LNCaP clone FGC (cell line): ENCODE data around the gene TASL.

Source experiments
- DNase-seq: peaks from one replicate; pipeline ENCODE4 v3.0.0-alpha.2; 2011; ENCODE audit warnings: low read depth
- H3K4me3 ChIP-seq: 2 replicates; pipeline ENCODE4 v1.5.1; 2011; ENCODE audit warnings: mild to moderate bottlenecking, low read depth, low read length, control low read depth
- TF ChIP-seq, protein P1 (sequence below): IDR thresholded peaks from 2 replicates; pipeline ENCODE4 v1.5.1; 2012; ENCODE audit warnings: mild to moderate bottlenecking; ENCODE audit not compliant: control insufficient read depth, insufficient read depth; ENCODE audit errors: extremely low read depth

TASL gene, protein sequence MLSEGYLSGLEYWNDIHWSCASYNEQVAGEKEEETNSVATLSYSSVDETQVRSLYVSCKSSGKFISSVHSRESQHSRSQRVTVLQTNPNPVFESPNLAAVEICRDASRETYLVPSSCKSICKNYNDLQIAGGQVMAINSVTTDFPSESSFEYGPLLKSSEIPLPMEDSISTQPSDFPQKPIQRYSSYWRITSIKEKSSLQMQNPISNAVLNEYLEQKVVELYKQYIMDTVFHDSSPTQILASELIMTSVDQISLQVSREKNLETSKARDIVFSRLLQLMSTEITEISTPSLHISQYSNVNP

DNA sequence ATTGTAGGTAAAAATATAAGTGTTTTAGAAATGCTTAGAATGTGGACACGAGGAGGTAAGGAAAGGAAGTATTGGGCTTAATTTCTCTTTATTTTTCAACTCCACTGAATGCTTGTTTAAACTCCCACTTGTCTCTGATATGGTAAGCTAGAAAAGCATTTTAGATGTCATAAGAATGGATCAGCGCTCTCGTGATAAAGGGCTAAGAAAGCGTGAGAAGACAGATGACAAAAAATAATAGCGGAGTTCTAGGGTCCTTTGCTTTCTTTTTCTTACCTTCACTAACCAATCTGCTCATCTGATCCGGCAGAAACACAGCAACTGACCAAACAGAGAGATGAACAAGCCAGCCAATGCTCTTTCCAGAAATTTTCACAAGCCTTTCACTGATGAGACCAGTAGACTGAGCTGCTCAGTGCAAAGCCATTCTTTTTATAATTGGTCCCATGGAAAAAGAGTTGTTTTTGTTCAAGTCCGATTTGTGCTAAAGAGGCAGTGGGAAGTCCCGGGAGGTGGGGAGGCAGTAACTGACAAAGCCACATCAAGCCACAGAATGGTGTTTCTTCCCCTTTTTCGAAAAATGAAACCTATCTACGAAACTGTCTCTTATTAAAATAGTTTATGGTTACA lies at the start of gene TASL:
Gene TASL (minus strand): TSS at position 405 of the 630 bp plus-strand sequence. CDS start 17,411 bp downstream, outside the sequence.
- no peak within 1 kb of the TSS for H3K4me3 ChIP-seq
- no peak for DNase-seq
- TF ChIP-seq, protein P1, sequence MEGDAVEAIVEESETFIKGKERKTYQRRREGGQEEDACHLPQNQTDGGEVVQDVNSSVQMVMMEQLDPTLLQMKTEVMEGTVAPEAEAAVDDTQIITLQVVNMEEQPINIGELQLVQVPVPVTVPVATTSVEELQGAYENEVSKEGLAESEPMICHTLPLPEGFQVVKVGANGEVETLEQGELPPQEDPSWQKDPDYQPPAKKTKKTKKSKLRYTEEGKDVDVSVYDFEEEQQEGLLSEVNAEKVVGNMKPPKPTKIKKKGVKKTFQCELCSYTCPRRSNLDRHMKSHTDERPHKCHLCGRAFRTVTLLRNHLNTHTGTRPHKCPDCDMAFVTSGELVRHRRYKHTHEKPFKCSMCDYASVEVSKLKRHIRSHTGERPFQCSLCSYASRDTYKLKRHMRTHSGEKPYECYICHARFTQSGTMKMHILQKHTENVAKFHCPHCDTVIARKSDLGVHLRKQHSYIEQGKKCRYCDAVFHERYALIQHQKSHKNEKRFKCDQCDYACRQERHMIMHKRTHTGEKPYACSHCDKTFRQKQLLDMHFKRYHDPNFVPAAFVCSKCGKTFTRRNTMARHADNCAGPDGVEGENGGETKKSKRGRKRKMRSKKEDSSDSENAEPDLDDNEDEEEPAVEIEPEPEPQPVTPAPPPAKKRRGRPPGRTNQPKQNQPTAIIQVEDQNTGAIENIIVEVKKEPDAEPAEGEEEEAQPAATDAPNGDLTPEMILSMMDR: no peak

DNA sequence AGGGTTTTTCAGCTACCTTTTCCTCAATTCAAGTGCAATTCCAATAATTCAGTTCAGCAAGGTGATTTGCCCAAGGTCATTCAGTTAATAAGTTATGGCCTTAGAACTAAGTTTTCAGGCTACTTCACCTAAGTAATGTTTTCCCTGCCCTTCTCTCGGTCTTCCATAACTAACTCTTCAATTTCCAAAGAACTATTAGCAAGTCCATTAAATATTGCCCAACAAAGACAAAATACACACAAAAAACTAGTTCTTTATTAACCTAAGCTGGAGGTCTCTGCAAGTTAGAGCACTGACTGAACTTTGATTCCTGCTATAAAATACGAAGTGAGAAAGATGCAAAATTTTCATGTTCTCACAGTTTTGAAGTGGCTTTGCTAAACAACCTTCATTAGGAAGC lies 48.8 kb upstream of the TASL start:
- TF ChIP-seq, protein P1: no peak
- no peak overlapping the region for H3K4me3 ChIP-seq
- DNase-seq: no peak

DNA sequence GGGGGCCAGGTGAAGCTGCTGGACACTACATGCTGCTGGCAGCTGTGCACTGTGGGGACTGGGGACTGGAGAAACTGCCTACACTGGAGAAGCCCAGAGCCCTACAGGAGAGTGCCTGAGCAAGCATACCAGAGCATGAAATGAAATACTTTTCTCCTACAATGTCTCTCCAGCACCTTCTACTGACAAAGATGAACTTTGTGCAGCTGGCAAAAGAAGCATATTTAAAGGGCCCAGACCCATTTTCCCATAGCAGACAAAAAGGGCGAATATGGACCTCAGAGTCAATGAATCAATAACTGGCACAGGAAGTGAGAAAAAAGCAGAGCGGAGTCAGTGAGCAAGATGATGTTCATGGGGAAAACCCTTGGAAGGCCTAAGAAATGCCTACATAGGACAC lies 44.8 kb upstream of the TASL start:
- no peak for DNase-seq
- no peak overlapping the region for H3K4me3 ChIP-seq
- TF ChIP-seq, protein P1: no peak

DNA sequence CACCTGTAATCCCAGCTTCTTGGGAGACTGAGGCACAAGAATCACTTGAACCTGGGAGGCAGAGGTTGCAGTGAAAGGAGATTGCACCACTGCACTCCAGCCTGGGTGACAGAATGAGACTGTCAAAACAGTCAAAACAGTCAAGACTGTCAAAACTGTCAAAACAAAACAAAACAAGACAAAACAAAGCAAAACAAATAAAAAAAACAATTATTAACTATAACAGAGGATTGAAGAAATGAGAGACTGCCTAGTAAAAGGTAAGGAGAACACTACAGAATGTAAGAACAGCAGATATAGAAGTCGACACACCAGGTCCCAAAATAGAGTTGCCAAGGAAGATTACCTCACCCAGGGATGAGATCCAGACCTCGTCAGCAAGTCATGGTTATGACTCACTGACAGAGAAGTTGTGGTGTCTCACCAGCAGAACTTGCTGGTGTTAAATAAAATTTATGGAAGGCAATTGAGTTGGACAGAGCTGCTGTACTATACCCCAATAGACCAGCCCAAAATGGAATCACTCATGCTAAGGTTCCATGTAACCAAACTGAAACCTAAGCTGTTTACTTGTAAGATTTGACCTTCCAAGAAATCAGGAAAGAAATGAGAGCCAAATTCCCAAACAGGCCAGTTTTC lies 43.5 kb upstream of the TASL start:
- DNase-seq: no peak
- H3K4me3 ChIP-seq: no peak overlapping the region
- TF ChIP-seq, protein P1: no peak

DNA sequence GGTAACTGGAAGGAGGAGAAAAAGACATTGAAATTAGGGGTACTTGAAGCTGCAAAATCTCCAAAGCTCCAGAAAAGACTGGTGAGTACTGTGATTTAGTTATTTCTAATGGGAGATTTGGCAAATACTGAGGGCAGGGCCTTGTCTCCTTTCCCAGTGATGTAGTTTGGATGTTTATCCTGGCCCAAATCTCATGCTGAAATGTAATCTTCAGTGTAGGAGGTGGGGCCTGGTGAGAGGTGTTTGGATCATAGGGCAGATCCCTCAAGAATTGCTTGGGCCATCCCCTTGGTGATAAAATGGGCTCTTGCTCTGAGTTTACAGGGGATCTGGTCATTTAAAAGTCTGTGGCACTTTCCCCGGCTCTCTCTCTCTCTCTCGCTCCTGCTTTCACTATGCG lies 42.6 kb upstream of the TASL start:
- TF ChIP-seq, protein P1: no peak
- DNase-seq: no peak
- H3K4me3 ChIP-seq: no peak overlapping the region

DNA sequence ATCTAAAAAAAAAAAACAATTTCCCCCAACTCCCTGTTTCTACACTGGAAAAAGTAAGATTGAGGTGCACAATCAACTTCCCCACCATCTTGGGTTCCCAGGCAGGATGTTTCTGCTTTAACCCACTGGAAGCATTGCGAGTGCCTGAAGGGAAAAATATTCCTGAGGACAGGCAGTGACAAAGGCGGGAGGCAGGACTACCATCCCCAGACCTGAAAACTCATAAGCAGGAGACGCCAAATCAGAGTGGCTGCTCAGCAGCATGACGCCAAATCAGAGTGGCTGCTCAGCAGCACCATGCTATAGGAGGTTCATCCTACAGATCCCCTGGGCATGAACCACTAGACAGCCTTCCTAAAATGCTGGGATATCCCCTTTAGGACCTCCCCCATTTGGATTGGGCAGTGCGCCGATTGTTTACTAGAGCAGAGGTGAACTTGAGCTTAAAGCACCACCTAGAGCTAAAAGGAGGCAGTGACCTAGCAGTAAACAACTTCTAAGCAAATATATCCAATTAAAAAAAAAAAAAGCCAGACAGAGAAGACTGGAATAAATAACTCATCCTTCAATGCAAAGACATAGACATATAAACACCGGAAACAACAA lies 40.7 kb upstream of the TASL start:
- no peak overlapping the region for H3K4me3 ChIP-seq
- TF ChIP-seq, protein P1: peak; percentile 48
- no peak for DNase-seq
